GM18951 (cell line): ENCODE results near the gene SEPTIN3.

Source experiments
- POLR2A ChIP-seq: IDR thresholded peaks from 4 replicates; pipeline ENCODE4 v1.6.1; 2011; ENCODE audit warnings: mild to moderate bottlenecking; ENCODE audit not compliant: insufficient read length, insufficient read depth; ENCODE audit errors: extremely low read depth
- in situ Hi-C: fragments of 300-500 bp; cut with MboI; formaldehyde crosslinking; loops from one replicate; pipeline ENCODE4 v1.12.0; 2022; ENCODE audit warnings: low sequenced_read_pairs, mixed read lengths, inconsistent platforms; ENCODE audit not compliant: unreplicated experiment

The SEPTIN3 gene, protein sequence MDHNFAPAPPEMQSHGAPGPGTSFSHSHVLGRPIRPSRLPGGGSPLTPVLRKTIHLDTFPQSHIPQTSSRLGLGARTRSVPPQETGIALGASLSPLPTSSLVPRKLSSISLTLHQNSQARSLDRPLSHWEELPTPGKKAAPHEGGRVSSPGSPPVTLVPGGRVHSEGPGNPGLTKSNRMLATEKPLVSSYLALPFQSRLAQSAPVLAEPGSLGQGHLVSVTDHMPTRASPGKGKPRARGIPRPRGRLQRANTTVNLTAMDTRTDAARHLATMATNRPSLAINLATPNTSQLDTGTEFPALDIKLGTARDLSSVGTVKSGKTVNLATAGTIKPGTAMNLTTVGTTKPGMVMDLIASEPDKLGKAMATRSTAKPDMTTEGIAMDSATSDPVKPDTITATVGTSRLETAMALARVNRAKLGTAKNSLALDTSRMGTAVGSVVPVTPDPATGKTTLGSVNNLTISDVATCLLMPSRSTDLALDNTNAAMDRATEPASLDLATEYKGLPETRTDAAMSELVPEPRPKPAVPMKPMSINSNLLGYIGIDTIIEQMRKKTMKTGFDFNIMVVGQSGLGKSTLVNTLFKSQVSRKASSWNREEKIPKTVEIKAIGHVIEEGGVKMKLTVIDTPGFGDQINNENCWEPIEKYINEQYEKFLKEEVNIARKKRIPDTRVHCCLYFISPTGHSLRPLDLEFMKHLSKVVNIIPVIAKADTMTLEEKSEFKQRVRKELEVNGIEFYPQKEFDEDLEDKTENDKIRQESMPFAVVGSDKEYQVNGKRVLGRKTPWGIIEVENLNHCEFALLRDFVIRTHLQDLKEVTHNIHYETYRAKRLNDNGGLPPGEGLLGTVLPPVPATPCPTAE

GRCh38 chr22:41969110-41969646 is at the start of gene SEPTIN3:
Gene SEPTIN3, plus strand, starts transcription at chr22:41969443. Its CDS starts 2,050 bp downstream, at chr22:41971493.
- in situ Hi-C loops: loop anchor here (10.0 to 25.0 kb wide), 2 partner anchors 118 to 466 kb away; partner anchors contain the start of genes NDUFA6, NFAM1 and SMDT1
- no peak for TF ChIP-seq POLR2A

DNA sequence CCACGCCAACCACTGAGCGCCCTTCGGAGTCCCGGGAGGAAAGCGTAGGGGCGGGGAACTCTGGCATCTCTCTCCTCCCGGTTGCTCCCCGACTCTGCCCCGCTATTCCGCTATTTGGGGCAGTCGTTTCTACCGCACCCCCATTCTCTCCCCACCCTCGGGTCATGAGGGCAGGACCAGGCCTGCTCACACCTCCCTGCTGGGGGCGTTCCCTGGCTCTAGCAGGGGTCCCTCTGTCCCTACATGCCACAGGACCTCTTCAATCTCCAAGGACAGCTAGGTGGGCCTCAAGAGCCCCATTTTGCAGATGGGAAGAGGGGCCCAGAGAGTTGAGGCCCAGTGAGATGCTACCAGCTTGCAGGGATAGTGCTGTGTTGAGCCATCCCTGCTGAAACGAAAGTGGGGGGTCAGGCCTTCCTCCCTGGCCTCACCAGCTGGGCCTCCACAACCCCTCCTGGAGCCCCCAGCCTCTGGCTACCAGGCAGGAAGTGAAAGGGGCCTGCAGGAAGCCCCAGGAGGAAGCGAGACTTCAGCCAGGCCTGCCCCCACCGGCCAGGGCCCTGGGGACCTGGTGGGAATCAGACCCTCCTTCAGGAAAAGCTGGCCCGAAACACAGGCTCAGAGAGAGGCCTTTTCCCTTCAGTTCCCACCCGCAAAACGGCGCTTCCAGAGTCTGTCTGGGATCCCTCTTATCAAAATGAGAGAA is 48.8 kb upstream of the SEPTIN3 start:
- in situ Hi-C loops: no loop called here
- no peak for TF ChIP-seq POLR2A

DNA sequence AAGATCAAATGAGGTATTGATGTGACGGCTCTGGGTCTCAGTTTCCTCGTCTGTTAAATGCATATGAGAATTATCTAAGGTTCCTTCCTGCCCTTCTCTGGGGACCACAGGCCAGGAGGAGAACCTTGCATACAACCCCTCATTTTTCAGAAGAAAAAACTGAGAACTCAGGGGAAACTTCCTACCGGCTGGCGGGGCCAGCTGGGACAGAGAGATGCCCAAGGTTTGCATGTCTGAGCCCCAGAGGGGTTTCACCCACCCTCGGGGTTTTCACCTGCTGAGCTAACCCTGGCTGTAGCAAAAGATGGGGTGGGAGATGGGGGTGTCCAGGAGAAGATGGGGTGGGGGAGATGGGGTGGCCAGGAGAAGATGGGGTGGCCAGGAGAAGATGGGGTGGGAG is 46.9 kb upstream of the SEPTIN3 start:
- in situ Hi-C loops: no loop called here
- no peak for TF ChIP-seq POLR2A

- TF ChIP-seq POLR2A: no peak
- in situ Hi-C loops: no loop called here
These were observed 46.2 kb upstream of the SEPTIN3 start for GRCh38 chr22:41922940-41923594.

- no peak for TF ChIP-seq POLR2A
- in situ Hi-C loops: no loop called here
These were observed 45.5 kb upstream of the SEPTIN3 start for GRCh38 chr22:41923595-41924276.

GRCh38 chr22:41925783-41926460 is 43.3 kb upstream of the SEPTIN3 start:
- peak; percentile 44 for TF ChIP-seq POLR2A
- in situ Hi-C loops: no loop called here

GRCh38 chr22:41927813-41928212 is 41.4 kb upstream of the SEPTIN3 start:
- TF ChIP-seq POLR2A: peak; percentile 21
- in situ Hi-C loops: no loop called here

- TF ChIP-seq POLR2A: peak; percentile 15
- in situ Hi-C loops: no loop called here
These were observed 40.4 kb upstream of the SEPTIN3 start for GRCh38 chr22:41928593-41929417.

- in situ Hi-C loops: no loop called here
- no peak for TF ChIP-seq POLR2A
These were observed 39.8 kb upstream of the SEPTIN3 start for GRCh38 chr22:41929418-41929810.

- in situ Hi-C loops: no loop called here
- peak; percentile 37 for TF ChIP-seq POLR2A
These were observed 37.5 kb upstream of the SEPTIN3 start for GRCh38 chr22:41931701-41932269.
